GM19467 (cell line): Measurements from ENCODE around the gene GSPT1.
A peak's percentile ranks its signal among the peaks of the same experiment; 100 is the strongest.
"Not testable (repeated sequence)": the region's sequence is repeated elsewhere in the genome, so short reads cannot be mapped to it uniquely, and the experiment has no call there.

Experiments
- ATAC-seq: cut with Tn5 transposase; IDR thresholded peaks from one replicate; pipeline ENCODE4 v1.9.1; 2021; ENCODE audit warnings: mild to moderate bottlenecking, moderate library complexity; ENCODE audit not compliant: unreplicated experiment

The GSPT1 gene

DNA sequence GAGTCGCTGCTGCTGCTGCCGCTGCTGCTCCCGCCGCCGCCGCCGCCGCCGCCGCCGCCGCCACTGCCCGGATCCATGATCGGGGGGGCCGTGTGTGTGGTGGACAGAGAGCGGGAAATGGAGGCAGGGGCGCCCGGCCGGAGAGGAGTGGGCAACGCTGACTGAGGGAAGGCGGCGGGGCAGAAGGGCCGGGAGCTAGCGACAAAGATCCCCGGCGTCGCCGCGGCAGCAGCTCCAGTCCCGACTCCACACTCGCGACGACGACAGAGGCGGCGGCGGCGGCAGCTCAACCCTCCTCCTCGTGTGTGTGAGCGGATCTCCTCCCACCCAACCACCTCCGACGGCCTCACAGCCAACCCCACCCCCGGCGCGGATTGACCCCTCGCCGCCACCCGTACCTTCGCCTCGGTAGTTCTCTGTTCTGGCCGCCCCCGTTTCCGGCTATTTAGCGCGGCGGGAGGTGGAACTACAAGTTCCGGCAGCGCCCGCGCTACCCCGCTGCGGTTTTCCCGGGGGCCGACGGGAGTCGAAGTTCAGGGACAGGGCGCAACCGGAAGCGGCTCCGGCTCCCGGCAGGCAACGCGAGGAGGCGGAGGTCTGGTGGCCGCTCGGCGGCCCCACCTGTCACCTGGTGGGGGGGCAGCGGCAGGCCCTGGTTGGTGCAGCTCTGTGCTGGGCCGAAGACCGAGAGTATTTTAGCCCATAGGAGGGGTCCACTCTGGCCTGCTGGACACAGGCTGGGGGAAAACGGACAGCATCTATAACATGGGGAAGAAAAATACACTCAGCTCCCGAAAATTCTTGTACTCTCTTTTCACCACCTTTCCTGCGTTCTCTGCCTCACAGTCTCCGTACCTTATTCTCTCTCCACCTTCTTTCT, at the start of gene GSPT1:
Gene GSPT1, minus strand, starts transcription at position 313 of the 880 bp plus-strand sequence. Its CDS starts 236 bp downstream, at position 77.
- peak; percentile 80 for ATAC-seq

DNA sequence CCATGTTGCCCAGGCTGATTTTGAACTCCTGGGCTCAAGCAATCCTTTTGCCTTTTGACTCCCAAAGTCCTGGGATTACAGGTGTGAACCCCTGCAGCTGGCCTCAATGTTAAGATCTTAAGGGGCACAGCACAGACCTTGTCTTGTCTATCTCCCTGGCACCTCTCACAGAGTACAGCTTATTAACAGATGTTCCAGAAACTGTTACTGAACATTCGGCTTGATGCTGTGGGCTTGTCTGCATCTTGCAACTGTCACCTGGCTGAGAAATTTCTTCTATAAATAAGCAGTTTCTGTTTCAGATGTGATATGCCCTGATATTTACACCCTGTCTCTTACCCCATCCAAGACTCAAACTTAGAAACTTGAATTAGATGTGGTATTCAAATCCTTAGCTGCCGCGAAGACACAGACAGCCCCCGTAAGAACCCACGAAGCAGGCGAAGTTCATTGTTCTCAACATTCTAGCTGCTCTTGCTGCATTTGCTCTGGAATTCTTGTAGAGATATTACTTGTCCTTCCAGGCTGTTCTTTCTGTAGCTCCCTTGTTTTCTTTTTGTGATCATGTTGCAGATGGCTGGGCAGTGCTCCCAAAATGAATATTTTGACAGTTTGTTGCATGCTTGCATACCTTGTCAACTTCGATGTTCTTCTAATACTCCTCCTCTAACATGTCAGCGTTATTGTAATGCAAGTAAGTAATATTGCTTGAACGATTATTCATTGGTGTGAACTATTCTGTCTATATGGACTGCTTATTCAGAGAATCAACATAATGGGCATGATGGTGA, 49.2 kb upstream of the GSPT1 start, which contains the start of gene TNFRSF17:
Gene TNFRSF17, plus strand, starts transcription at position 450 of the 791 bp plus-strand sequence. Its CDS starts 115 bp downstream, at position 565.
- peak; percentile 74 for ATAC-seq

DNA sequence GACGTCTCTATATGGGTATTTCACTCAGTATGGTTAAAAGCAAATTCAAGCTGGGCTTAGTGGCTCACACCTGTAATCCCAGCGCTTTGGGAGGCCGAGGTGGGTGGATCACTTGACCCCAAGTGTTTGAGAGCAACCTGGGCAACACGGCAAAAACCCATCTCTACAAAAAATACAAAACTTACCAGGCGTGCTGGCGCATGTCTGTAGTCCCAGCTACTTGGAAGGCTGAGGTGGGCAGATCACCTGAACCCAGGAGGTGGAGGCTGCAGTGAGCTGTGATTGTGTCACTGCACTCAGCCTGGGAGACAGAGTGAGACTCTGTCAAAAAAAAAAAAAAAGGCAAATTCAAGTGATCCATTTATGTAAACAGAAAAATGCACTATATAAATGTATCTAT, 48.0 kb upstream of the GSPT1 start:
- no peak for ATAC-seq

DNA sequence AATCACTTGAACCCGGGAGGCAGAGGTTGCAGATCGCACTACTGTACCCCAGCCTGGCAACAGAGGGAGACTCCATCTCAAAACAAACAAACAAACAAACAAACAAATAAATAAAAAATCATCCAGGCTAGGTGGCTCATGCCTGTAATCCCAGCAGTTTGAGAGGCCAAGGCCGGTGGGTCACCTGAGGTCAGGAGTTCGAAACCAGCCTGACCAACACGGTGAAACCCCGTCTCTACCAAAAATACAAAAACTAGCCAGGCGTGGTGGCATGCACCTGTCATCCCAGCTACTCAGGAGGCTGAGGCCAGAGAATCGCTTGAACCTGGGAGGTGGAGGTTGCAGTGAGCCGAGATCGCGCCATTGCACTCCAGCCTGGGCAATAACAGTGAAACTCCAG, 47.2 kb upstream of the GSPT1 start:
- ATAC-seq = not testable (repeated sequence)

DNA sequence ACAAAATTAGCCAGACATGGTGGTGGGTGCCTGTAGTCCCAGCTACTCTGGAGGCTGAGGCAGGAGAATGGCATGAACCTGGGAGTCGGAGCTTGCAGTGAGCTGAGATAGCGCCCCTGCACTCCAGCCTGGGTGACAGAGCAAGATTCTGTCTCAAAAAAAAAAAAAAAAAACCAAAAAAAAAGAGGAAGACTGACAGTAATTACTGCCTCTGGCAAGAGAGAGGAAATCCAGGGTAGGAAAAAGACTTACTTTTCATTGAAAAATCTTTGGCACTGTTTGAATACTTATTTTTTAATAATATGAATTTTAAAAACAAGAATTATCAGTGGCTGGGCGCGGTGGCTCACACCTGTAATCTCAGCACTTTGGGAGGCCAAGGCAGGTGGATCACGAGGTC, 46.7 kb upstream of the GSPT1 start:
- not testable (repeated sequence) for ATAC-seq

DNA sequence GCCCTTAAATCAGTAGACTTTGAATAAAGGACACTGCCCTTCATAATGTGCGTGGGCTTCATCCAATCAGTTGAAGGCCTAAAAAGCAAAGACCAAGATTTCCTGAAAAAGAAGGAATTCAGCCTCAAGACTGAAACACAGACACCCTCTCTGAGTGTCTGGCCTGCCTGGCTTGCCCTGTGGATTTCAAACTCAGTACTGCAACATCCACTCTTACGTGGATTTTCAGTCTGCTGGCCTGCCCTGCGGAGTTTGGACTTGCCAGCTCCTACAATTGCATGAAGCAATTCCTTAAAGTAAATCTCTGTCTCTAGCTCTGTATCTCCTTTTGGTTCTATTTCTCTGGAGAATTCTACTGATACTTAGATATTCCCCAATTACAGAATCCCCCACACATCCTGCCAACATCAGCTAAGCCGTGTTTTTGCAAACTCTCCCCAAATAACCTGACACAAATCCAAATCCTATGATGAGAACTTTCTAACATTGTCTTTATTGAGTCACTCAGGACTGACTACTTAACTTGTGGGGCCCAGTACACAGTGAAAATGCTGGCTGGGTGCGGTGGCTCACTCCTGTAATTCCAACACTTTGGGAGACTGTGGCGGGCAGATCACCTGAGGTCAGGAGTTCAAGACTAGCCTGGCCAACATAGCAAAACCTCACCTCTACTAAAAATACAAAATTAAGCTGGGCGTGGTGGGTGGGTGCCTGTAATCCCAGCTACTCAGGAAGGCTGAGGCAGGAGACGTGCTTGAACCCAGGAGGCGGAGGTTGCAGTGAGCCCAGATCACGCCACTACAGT, 42.0 kb upstream of the GSPT1 start:
- ATAC-seq = no peak

DNA sequence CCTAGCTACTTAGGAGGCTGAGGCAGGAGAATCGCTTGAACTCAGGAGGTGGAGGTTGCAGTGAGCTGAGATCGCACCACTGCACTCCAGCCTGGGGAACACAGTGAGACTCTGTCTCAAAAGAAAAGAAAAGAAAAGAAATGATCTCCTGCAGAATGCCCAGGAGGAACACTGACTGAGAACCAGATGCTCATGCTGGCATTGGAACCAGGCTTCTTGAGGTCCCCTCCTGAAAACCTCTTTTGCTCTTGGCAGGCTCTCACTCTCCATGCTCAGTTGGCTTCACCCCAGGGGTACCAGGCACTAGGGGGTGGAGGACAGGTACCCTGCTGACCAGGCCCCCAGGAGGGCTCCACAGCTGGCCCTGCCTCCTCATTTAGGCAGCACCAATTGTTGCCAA, 40.8 kb upstream of the GSPT1 start:
- ATAC-seq = no peak

DNA sequence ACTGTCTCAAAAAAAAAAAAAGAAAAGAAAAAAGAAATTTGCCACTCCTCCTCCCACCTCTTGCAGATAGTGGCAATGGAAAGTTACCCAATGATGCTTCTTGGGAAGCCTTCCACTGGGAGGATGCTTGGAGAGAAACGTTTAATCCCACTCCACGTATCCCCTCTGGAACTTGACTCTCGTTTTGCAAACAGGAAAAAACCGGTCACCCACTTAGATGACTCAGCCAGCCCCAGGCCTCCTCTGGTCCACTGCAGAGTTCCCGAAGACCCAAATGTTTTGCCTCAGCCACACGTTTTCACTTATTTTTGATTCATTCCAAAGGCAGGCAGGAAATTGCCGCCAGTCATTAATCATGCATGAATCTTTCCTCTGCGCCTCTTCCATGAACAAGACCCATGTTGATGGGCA, 40.0 kb upstream of the GSPT1 start:
- ATAC-seq = no peak

DNA sequence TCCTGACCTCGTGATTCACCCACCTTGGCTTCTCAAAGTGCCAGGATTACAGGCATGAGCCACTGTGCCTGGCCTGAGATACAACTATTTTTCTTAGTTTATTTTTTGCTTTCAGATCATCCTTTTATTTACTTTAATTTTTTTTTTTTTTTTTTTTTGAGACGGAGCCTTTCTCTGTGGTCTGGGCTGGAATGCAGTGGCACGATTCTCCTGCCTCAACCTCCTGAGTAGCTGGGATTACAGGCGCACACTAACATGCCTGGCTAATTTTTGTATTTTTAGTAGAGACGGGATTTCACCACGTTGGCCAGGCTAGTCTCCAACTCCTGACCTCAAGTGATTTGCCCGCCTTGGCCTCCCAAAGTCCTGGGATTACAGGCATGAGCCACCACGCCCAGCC, 37.8 kb upstream of the GSPT1 start:
- not testable (repeated sequence) for ATAC-seq

DNA sequence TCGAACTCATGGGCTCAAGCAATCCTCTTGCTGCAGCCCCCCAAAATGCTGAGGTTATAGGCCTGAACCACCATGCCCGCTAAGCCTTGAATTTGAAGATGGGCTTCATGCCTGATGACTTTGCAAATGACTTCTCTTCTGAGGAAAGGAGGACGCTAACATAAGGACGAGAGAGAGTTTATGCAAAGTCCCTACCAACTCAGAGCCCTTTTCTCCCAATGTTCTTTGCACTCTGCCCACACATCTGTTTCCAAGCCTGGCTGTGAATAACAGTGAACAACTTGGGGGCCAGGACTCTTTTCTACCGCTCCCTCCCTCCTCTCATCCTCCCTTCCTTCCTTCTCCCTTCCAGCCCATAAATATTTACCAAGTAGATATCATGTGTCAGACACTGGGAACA, 34.6 kb upstream of the GSPT1 start:
- no peak for ATAC-seq

DNA sequence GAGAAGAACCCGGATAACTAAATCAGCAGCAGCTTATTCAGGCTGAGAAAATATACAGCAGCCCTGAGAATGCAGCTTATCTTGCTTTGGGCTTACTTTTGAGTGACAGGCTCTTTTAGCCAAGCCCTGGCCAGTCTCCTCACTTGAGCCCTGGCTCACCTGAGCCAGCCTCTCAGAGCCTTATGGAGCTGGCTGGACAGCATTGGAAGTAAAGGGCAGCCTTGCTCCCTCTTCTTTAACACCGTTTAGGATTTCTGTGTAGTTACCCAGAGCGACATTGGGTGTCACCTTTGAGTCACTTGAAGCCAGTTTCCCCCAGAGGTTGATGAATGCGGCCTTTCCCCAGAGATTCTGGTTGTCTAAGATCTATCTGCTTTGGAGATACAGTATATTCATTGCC, 33.8 kb upstream of the GSPT1 start:
- ATAC-seq = no peak

DNA sequence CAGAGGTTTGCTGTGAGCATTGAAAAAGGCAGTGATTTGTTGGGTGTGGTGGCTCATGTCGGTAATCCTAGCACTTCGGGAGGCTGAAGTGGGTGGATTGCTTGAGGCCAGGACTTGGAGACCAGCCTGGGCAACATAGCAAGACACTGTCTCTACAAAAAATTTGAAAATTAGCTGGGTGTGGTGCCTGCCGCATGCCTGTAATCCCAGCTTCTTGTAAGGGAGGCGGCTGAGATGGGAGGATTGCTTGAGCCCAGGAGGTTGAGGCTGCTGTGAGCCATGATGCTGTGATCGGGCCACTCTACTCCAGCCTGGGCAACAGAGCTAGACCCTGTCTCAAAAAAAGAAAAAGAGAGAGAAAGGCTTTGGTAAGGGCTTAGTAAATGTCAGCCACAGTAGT, 33.1 kb upstream of the GSPT1 start:
- ATAC-seq = no peak

DNA sequence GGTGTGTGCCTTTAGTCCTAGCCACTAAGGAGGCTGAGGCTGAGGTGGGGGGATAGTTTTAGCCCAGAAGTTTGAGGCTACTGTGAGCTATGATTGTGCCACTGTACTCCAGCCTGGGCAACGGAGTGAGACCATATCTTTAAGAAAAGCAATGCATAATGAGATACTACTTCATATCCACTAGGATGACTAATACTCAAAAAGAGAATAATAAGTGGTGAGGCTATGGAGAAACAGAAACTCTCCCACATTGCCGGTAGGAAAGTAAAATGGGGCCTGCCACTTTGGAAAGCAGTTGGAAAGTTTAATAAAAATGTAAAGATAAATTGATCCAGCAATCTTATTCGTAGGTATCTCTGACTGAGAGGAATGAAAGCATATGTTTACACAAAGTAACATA, 30.7 kb upstream of the GSPT1 start:
- ATAC-seq = no peak

DNA sequence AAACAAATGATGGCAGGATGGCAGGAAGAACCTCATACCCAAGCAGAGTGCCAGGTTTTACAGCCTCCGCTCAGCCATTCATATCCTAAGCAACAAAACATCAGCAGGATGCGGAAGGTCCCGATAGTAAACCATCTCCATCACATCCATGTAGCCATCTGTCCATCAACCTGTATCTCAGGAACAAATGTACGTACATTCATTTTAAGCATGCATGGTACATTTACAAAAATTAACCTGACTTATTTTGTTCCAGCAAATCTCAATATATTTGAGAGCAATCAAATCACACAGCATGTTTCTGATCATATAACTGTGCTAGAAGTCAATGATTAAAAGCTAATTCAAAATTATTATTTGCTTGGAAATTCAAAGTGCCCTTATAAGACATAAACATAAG, 26.2 kb upstream of the GSPT1 start, which contains the start of gene NPIPB2:
Gene NPIPB2, minus strand, starts transcription at position 101 of the 400 bp plus-strand sequence. Its CDS starts 0 bp downstream, at position 101.
- not testable (repeated sequence) for ATAC-seq

DNA sequence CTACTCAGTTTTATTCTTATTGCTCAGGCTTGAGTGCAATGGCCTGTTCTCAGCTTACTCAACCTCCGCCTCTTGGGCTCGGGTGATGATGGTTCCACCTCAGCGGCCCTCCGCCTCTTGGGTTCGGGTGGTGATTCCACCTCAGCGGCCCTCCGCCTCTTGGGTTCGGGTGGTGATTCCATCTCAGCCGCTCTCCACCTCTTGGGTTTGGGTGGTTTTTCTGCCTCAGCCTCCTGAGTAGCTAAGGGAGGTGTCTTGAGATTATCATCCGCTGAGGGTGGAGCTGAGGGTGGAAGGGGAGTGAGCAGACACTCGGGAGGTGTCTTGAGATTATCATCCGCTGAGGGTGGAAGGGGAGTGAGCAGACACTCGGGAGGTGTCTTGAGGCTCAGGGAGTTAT, 11.6 kb upstream of the GSPT1 start:
- ATAC-seq = not testable (repeated sequence)

DNA sequence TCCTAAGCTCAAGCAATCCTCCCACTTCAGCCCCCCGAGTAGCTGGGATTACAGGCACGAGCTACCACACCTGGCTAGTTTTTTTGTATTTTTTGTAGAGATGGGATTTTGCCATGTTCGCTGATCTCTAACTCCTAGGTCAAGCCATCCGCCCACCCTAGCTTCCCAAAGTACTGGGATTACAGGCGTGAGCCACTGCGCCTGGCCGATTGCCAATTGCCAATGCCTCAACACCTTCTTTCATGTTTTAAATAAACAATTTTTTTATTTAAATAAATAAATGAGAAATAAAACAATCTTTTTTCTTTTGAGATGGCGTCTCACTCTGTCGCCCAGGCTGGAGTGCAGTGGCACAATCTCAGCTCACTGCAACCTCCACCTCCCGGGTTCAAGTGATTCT, 8.3 kb upstream of the GSPT1 start:
- ATAC-seq = not testable (repeated sequence)

DNA sequence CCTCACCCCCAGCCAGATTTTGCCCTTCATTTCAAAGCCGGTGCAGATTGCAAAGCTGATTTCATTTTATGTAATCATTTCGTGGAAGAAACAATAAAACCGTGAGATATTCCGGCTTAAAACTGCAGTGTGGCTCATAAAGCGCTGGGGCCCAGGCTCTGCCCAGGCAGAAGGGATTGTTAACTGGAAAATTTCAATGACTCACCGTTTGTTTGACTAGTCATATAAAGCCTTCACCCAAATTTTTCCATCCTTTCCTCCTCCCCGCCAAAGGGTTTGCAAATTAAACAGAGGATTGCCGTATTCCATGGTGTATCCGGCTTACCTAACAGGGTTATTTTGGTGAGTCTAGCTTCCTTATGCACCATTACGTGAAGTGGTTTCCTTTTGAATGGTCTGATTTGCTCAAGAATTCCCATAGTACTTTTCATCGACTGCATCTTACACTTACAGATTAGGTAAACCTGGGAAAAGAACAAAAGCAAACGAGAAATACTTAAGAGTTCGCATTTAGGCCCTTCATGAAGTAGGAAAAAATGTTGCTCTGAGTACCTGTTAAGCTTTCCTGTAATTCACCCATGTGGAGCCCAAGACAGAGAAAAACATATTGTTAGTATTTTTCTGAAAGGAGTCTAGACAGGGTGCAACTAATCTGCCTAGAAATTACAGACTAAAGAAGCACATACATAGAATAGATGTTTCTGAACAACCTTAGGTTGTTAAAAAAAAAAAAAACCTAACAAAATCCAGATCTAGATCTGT, 949 bp upstream of the GSPT1 start:
- no peak for ATAC-seq

DNA sequence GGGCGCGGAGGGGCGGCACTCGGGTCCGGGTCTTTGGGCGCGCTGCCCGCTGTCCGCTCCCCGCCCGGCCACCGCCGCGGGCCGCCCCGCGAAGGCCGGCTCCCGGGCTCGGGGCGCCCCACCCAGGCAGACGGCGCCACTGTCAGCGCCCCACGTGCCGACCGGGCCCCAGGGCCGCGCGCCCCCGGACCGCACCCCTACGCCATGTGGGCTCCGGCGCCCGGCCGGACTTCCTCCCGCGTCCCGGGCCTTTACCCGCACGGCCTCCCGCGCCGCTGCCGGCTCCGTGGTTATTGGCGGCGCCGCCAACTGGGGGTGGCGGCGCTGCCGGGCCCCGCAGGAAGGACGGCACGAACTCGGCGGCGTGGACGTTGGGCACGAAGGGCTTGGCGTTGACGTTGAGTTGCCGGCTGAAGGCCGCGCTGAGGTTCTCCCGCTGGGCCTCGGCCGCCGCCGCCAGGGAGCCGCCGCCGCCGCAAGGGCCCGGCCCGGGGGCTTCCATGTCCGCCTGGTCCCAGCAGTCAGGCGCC, 577 bp downstream of the GSPT1 start:
- ATAC-seq = peak; percentile 29

DNA sequence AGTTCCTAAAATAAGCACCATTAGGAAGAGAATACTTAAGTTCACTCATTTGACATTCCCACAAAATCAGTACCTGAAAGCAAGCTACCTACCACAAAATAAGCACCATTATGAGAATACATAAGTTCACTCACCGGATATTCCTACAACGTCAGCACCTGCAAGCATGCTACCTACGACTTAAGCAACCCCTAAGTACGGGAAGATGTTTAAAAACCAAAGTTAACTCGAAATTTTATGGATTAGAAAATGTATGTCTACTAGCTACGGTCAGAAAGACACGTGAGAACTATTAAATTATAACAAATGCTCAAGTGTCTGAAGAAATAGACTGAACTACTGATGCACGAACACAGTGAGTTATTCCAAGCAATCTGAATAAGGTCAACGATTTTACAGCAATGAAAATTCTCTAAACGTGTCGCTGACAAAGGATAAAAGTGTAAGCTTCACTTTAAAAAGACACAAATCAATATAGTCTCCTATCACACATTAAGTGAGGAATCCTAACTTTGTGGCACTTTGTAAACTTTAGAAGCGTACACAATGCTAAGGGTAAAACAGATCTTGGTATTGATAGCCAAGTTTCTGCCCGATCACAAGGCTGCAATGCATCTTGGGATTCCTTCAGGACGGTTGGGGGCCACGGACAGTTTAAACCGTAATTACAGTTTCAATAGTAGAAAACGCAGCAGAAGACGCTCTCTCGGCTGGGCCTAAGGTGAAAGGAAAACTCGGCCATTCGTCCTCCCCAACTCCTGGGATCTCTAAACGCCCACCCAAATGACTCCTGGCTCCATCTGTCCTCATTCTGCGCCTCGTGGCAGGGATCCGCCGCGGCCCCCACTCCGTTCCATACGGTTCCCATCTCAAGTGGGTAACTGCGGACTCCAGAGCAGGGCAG, 1.3 kb downstream of the GSPT1 start:
- ATAC-seq = peak; percentile 4
